DOHH2 (cell line): ENCODE results near the gene OR56A4.

Experiments
- H3F3A ChIP-seq: fragments of 200-600 bp; sonication (generic), shearing (Covaris generic); 2 replicates; pipeline ENCODE4 v1.6.0; 2016; ENCODE audit warnings: antibody characterized with exemption, mild to moderate bottlenecking; ENCODE audit not compliant: control insufficient read depth, insufficient read depth
- H3K27ac ChIP-seq: fragments of 200-600 bp; sonication (generic); 2 replicates; pipeline ENCODE4 v1.5.1; 2014; ENCODE audit warnings: low read depth, mild to moderate bottlenecking, low read length, moderate library complexity
- H3K27me3 ChIP-seq: fragments of 200-600 bp; sonication (generic); 2 replicates; pipeline ENCODE4 v1.6.1; 2014; ENCODE audit warnings: mild to moderate bottlenecking, low read length, mixed read lengths; ENCODE audit not compliant: control insufficient read depth
- H3K36me3 ChIP-seq: fragments of 200-600 bp; sonication (generic); 2 replicates; pipeline ENCODE4 v1.6.1; 2014; ENCODE audit warnings: mild to moderate bottlenecking, low read length, moderate library complexity, mixed read lengths; ENCODE audit not compliant: control insufficient read depth
- H3K4me1 ChIP-seq: fragments of 200-600 bp; sonication (generic); 2 replicates; pipeline ENCODE4 v1.6.1; 2014; ENCODE audit warnings: mild to moderate bottlenecking, low read length, mixed read lengths; ENCODE audit not compliant: control insufficient read depth
- H3K4me2 ChIP-seq: fragments of 200-600 bp; sonication (generic); 2 replicates; pipeline ENCODE4 v1.6.0; 2014; ENCODE audit warnings: mild to moderate bottlenecking, low read length, moderate library complexity
- H3K4me3 ChIP-seq: fragments of 200-600 bp; sonication (generic); 2 replicates; pipeline ENCODE4 v1.5.1; 2014; ENCODE audit warnings: mild to moderate bottlenecking, low read length, mixed read lengths
- H3K79me2 ChIP-seq: fragments of 200-600 bp; sonication (generic); 2 replicates; pipeline ENCODE4 v1.6.1; 2014; ENCODE audit warnings: mild to moderate bottlenecking, low read length, mixed read lengths; ENCODE audit not compliant: control insufficient read depth
- H3K9me2 ChIP-seq: fragments of 200-600 bp; sonication (generic); replicated peaks from 2 replicates; pipeline ENCODE4 v1.6.1; 2014; ENCODE audit warnings: mild to moderate bottlenecking, low read length, mixed read lengths; ENCODE audit not compliant: control insufficient read depth
- H3K9me3 ChIP-seq: fragments of 200-600 bp; sonication (generic); 2 replicates; pipeline ENCODE4 v1.6.1; 2014; ENCODE audit warnings: antibody characterized with exemption, low read length, mixed read lengths; ENCODE audit not compliant: control insufficient read depth, insufficient read depth
- H4K20me1 ChIP-seq: fragments of 200-600 bp; sonication (generic); 2 replicates; pipeline ENCODE4 v1.6.0; 2014; ENCODE audit warnings: low read depth, mild to moderate bottlenecking, antibody characterized with exemption, low read length, moderate library complexity; ENCODE audit not compliant: control insufficient read depth, insufficient read depth
- CTCF ChIP-seq: fragments of 200-600 bp; sonication (generic); IDR thresholded peaks from one replicate; pipeline ENCODE4 v1.5.1; 2014; ENCODE audit warnings: antibody characterized with exemption, mild to moderate bottlenecking, low read depth, low read length; ENCODE audit not compliant: poor library complexity, severe bottlenecking
- EZH2phosphoT487 ChIP-seq: fragments of 200-600 bp; sonication (generic); IDR thresholded peaks from 2 replicates; pipeline ENCODE4 v1.6.1; 2017; ENCODE audit warnings: borderline replicate concordance, mild to moderate bottlenecking, antibody characterized with exemption, low read length, moderate library complexity, mixed read lengths

The OR56A4 gene

DNA sequence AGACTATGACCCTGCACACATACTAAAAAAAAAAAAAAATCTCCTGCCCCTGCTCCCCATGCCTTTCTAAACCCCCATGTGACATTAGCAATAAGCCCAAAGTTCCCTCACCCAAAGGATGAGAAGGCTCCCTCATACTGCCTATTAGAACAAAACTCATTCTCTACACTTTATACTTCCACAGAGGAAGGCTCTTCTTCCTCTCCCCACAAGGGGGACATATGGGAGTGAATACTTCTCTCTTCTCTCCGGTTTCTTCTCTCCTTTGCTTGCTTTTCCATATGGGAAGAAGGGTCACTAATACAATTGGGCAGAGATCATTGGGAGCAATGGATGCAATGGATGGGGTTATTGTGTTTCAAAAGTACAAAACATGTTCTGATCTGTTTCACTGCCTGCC lies 23.3 kb downstream of the OR56A4 start:
- Histone ChIP-seq H4K20me1 (no peaks in the 10 kb centered on the region), H3K9me3 (no peaks in the 10 kb centered on the region), H3K4me3 (no peak overlapping the region), H3K27ac (no peak overlapping the region), H3K79me2 (no peaks in the 10 kb centered on the region), H3K4me1 (no peaks in the 10 kb centered on the region), H3K36me3 (no peaks in the 10 kb centered on the region), H3F3A (no peaks in the 10 kb centered on the region), H3K27me3 (no peaks in the 10 kb centered on the region), H3K9me2 (no peaks in the 10 kb centered on the region), H3K4me2 (no peak overlapping the region)
- TF ChIP-seq EZH2phosphoT487 = no peak
- TF ChIP-seq CTCF = no peak

DNA sequence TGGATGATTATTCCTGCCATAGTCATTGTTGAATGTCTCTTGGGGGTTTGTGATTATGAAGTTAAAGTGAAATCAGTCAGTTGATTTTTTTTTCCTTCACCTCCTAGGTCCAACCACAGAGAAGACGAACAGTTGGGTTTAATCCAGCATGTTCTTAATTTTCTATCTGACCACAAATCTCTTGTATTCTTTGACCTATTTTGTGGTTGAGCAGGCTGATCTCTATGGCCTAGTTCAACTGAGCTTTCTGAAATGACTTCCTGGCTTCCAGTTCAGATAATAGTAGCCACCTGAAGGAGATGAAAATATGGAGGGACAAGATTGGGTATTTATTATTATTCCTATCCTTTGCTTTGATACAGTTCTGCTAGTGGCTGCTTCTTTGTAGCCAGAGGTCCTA lies 33.2 kb downstream of the OR56A4 start:
- H3K4me3 ChIP-seq = no peak overlapping the region
- no peaks in the 10 kb centered on the region for H4K20me1 ChIP-seq
- no peaks in the 10 kb centered on the region for H3K79me2 ChIP-seq
- H3K4me2 ChIP-seq = no peak overlapping the region
- H3F3A ChIP-seq = no peaks in the 10 kb centered on the region
- no peak for TF ChIP-seq CTCF
- TF ChIP-seq EZH2phosphoT487 = no peak
- no peaks in the 10 kb centered on the region for H3K27me3 ChIP-seq
- H3K36me3 ChIP-seq = no peaks in the 10 kb centered on the region
- H3K27ac ChIP-seq = no peak overlapping the region
- no peaks in the 10 kb centered on the region for H3K9me2 ChIP-seq
- H3K9me3 ChIP-seq = no peaks in the 10 kb centered on the region
- H3K4me1 ChIP-seq = no peaks in the 10 kb centered on the region

DNA sequence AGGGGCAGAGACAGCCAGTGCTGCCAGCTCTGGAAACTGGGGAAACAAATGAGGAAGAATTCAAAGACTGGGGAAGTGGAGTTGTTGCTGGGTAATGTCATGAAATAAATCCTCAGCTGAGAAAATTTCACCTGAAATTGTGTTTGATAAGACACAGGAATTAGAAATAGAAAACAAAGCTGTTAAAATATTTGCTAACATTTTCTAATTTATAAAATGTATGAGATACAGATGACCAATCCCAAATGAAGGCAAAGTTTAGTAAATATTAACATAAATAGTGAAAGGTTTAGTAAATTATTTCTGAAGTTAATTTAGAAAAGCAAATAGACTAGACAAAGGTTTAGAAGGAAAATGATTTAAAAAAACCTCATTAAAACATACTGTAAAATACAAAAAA lies 38.4 kb downstream of the OR56A4 start, which contains the start of gene OR56A5:
OR56A5 (minus strand) TSS at position 101 of the 400 bp plus-strand sequence; CDS start at position 101, 0 bp downstream.
- H3K27me3 ChIP-seq = no peaks in the 10 kb centered on the region
- no peaks in the 10 kb centered on the region for H3K4me1 ChIP-seq
- H3K4me2 ChIP-seq = no peak within 1 kb of the TSS
- no peaks in the 10 kb centered on the region for H3K36me3 ChIP-seq
- H3F3A ChIP-seq = no peaks in the 10 kb centered on the region
- H3K27ac ChIP-seq = no peak within 1 kb of the TSS
- no peaks in the 10 kb centered on the region for H4K20me1 ChIP-seq
- H3K9me3 ChIP-seq = no peaks in the 10 kb centered on the region
- no peaks in the 10 kb centered on the region for H3K9me2 ChIP-seq
- H3K79me2 ChIP-seq = no peaks in the 10 kb centered on the region
- H3K4me3 ChIP-seq = no peak within 1 kb of the TSS
- TF ChIP-seq CTCF (no peak), EZH2phosphoT487 (no peak)
